ENCODE data around the gene LRRC61.

Gene LRRC61

GRCh38 chr7:150379441-150380379, 56.6 kb downstream of the LRRC61 start:
- no peak for DNase-seq (ENCODE audit: extremely low read depth, low read depth)
- no peak for TF ChIP-seq CTCF (IDR thresholded peaks at IDR 0.05; ENCODE audit: low read depth, low read length)

- no peak for TF ChIP-seq CTCF (IDR thresholded peaks at IDR 0.05; ENCODE audit: low read depth, low read length)
- DNase-seq (ENCODE audit: extremely low read depth, low read depth) = no peak
These were observed 57.3 kb downstream of the LRRC61 start for GRCh38 chr7:150380463-150380862.

- no peak for DNase-seq (ENCODE audit: extremely low read depth, low read depth)
- no peak for TF ChIP-seq CTCF (IDR thresholded peaks at IDR 0.05; ENCODE audit: low read depth, low read length)
These were observed 57.9 kb downstream of the LRRC61 start for GRCh38 chr7:150381096-150381495.

- TF ChIP-seq CTCF (IDR thresholded peaks at IDR 0.05; ENCODE audit: low read depth, low read length) = no peak
- no peak for DNase-seq (ENCODE audit: extremely low read depth, low read depth)
These were observed 58.6 kb downstream of the LRRC61 start for GRCh38 chr7:150381785-150382122.

GRCh38 chr7:150382123-150382843, 59.1 kb downstream of the LRRC61 start:
- TF ChIP-seq CTCF (IDR thresholded peaks at IDR 0.05; ENCODE audit: low read depth, low read length) = no peak
- DNase-seq (ENCODE audit: extremely low read depth, low read depth) = no peak

- TF ChIP-seq CTCF (IDR thresholded peaks at IDR 0.05; ENCODE audit: low read depth, low read length) = no peak
- DNase-seq (ENCODE audit: extremely low read depth, low read depth) = no peak
These were observed 59.7 kb downstream of the LRRC61 start for GRCh38 chr7:150382844-150383225.
